Measurements from ENCODE around the gene CDH23.

GRCh38 chr10:71714592-71714991, 317.9 kb downstream of the CDH23 start:
- TF ChIP-seq SUZ12 (IDR thresholded peaks at IDR 0.05; ENCODE audit: extremely low read depth, insufficient read depth, insufficient read length), result no peak
- TF ChIP-seq ZNF274 (IDR thresholded peaks at IDR 0.05; ENCODE audit: low read depth, low read length), result no peak
- TF ChIP-seq YY1 (IDR thresholded peaks at IDR 0.05; ENCODE audit: insufficient read depth, insufficient read length), result no peak

Data from NT2/D1 (cell line).